AG04449 (cell line): Measurements from ENCODE around the gene RAB24.

ENCODE experiments used
- CTCF ChIA-PET: fragments of 350-600 bp; formaldehyde crosslinking; extraction: SDS; loops from one replicate; lab custom pipeline; 2021; ENCODE audit warnings: antibody characterized with exemption; lab: Yijun Ruan, JAX
- POLR2A ChIA-PET: fragments of 400-600, 350-600 bp; formaldehyde crosslinking; extraction: SDS; loops from one replicate; lab custom pipeline; 2020; ENCODE audit warnings: antibody characterized with exemption, inconsistent platforms; lab: Yijun Ruan, JAX
- DNase-seq: peaks from one replicate; pipeline ENCODE4 v3.0.0-alpha.2; 2010; ENCODE audit warnings: low read depth, low spot score
- H3K4me3 ChIP-seq: 2 replicates; pipeline ENCODE4 v1.5.1; 2011; ENCODE audit warnings: low read depth, mild to moderate bottlenecking, control low read depth, low read length
- TF ChIP-seq, protein P1 (sequence below): IDR thresholded peaks from one replicate; pipeline ENCODE4 v1.5.1; 2011; ENCODE audit warnings: mild to moderate bottlenecking, moderate library complexity, low read length, control low read depth, inconsistent platforms; ENCODE audit not compliant: insufficient read depth; ENCODE audit errors: missing control alignments

Gene RAB24

GRCh38 chr5:177303121-177303924 is at the start of gene RAB24, which contains the start of gene PRELID1:
TSS of gene RAB24 (minus strand) at chr5:177303719. CDS start at chr5:177303288, 431 bp downstream.
TSS of gene PRELID1 (plus strand) at chr5:177303799. CDS start at chr5:177303986, 187 bp downstream.
- DNase-seq: no peak
- peak within 1 kb of the TSS; percentile 96 for H3K4me3 ChIP-seq
- ChIA-PET CTCF (interaction anchor here (1.2 to 9.6 kb wide), 3 partner anchors 9 to 189 kb away, joined by 3 to 112 read pairs (median 4); no protein-coding TSS in a partner anchor), POLR2A (interaction anchor here (0.5 to 1.1 kb wide), 2 partner anchors 151 to 156 kb away, joined by 3 read pairs; no protein-coding TSS in a partner anchor)
- TF ChIP-seq, protein P1, sequence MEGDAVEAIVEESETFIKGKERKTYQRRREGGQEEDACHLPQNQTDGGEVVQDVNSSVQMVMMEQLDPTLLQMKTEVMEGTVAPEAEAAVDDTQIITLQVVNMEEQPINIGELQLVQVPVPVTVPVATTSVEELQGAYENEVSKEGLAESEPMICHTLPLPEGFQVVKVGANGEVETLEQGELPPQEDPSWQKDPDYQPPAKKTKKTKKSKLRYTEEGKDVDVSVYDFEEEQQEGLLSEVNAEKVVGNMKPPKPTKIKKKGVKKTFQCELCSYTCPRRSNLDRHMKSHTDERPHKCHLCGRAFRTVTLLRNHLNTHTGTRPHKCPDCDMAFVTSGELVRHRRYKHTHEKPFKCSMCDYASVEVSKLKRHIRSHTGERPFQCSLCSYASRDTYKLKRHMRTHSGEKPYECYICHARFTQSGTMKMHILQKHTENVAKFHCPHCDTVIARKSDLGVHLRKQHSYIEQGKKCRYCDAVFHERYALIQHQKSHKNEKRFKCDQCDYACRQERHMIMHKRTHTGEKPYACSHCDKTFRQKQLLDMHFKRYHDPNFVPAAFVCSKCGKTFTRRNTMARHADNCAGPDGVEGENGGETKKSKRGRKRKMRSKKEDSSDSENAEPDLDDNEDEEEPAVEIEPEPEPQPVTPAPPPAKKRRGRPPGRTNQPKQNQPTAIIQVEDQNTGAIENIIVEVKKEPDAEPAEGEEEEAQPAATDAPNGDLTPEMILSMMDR: peak; percentile 62

GRCh38 chr5:177353093-177353492 is 49.6 kb upstream of the RAB24 start:
- CTCF ChIA-PET: interaction anchor here (0.5 to 6.9 kb wide), 5 partner anchors 13 to 239 kb away, joined by 3 to 58 read pairs (median 7); no protein-coding TSS in a partner anchor
- POLR2A ChIA-PET: no interaction called here
- H3K4me3 ChIP-seq: no peak overlapping the region
- TF ChIP-seq, protein P1: no peak
- no peak for DNase-seq

- peak; percentile 80 for DNase-seq
- peak within 1 kb of the TSS; percentile 97 for H3K4me3 ChIP-seq
- ChIA-PET CTCF (interaction anchor here (0.6 to 6.9 kb wide), 17 partner anchors 10 to 237 kb away, joined by 3 to 58 read pairs (median 6); no protein-coding TSS in a partner anchor), POLR2A (interaction anchor here (0.8 to 1.6 kb wide), 7 partner anchors 9 to 38 kb away, joined by 3 to 6 read pairs (median 3); no protein-coding TSS in a partner anchor)
- TF ChIP-seq, protein P1: no peak
Observed at GRCh38 chr5:177351392-177352329, 48.1 kb upstream of the RAB24 start, which contains the start of gene LMAN2. TSS of gene LMAN2 (minus strand) at chr5:177351668. CDS start at chr5:177351647, 21 bp downstream.

GRCh38 chr5:177350776-177351391 is 47.4 kb upstream of the RAB24 start:
- peak overlapping the region; percentile 97 for H3K4me3 ChIP-seq
- ChIA-PET POLR2A (interaction anchor here (0.7 to 1.6 kb wide), 3 partner anchors 10 to 39 kb away, joined by 3 to 4 read pairs (median 4); no protein-coding TSS in a partner anchor), CTCF (interaction anchor here (1.0 to 6.9 kb wide), 9 partner anchors 9 to 238 kb away, joined by 4 to 58 read pairs (median 11); no protein-coding TSS in a partner anchor)
- TF ChIP-seq, protein P1: no peak
- no peak for DNase-seq

GRCh38 chr5:177349762-177350161 is 46.2 kb upstream of the RAB24 start:
- DNase-seq: no peak
- TF ChIP-seq, protein P1: no peak
- ChIA-PET CTCF (interaction anchor here (1.0 to 4.5 kb wide), 3 partner anchors 41 to 237 kb away, joined by 4 to 26 read pairs (median 21); no protein-coding TSS in a partner anchor), POLR2A (no interaction called here)
- H3K4me3 ChIP-seq: peak overlapping the region; percentile 97
